SK-N-SH (cell line): ENCODE data around the gene SDE2. TPM values are rescaled to one million over a fixed set of nuclear protein-coding genes. Genes with fewer than 3 reads are reported as not detected.
"Not testable (repeated sequence)": the region's sequence is repeated elsewhere in the genome, so short reads cannot be mapped to it uniquely, and the experiment has no call there.

Experiments used
- CTCF ChIA-PET: fragments of 300-600, 350-600 bp; formaldehyde crosslinking; extraction: SDS; loops from one replicate; lab custom pipeline; 2021; lab: Yijun Ruan, JAX
- POLR2A ChIA-PET: fragments of 350-600 bp; sonication (Branson Sonifier 250); formaldehyde crosslinking; extraction: SDS; loops from one replicate; lab custom pipeline; 2020; ENCODE audit warnings: antibody characterized with exemption, inconsistent platforms; lab: Yijun Ruan, JAX
- DNase-seq: peaks from one replicate; pipeline ENCODE4 v3.0.0; 2012
- H2AFZ ChIP-seq: fragments of 200-600 bp; sonication (generic); 2 replicates; pipeline ENCODE4 v1.8.1; 2016; ENCODE audit warnings: antibody characterized with exemption, mild to moderate bottlenecking, low read depth
- H3F3A ChIP-seq: fragments of 200-600 bp; sonication (generic); replicated peaks from 2 replicates; pipeline ENCODE3; 2016; ENCODE audit warnings: antibody characterized with exemption, mild to moderate bottlenecking; ENCODE audit not compliant: insufficient read depth
- H3K27ac ChIP-seq, 2 experiments: fragments of 200-500 bp in 1 of 2; fragments of 200-600 bp in 1 of 2; sonication (Bioruptor generic) in 1 of 2; sonication (generic), shearing (Covaris generic) in 1 of 2; 2 replicates each; pipeline versions ENCODE4 v1.5.1 to v1.6.1; 2014 to 2016; ENCODE audit warnings: low read depth in 2 of 2, inconsistent platforms in 1 of 2, low read length in 1 of 2, mild to moderate bottlenecking in 1 of 2, mixed read lengths in 1 of 2
- H3K27me3 ChIP-seq: fragments of 200-600 bp; sonication (generic), shearing (Covaris generic); 2 replicates; pipeline ENCODE4 v1.6.1; 2016; ENCODE audit warnings: mixed run types; ENCODE audit not compliant: insufficient read depth
- H3K36me3 ChIP-seq, 2 experiments: fragments of 200-500 bp in 1 of 2; fragments of 200-600 bp in 1 of 2; sonication (Bioruptor generic) in 1 of 2; sonication (generic) in 1 of 2; replicated peaks in 1 of 2; 2 replicates each; pipeline versions ENCODE3 to v1.5.1; 2014 to 2016; ENCODE audit warnings: low read length in 1 of 2, mild to moderate bottlenecking in 1 of 2; ENCODE audit not compliant: insufficient read depth in 2 of 2, control insufficient read depth in 1 of 2
- H3K4me1 ChIP-seq, 2 experiments: fragments of 200-500 bp in 1 of 2; fragments of 200-600 bp in 1 of 2; sonication (Bioruptor generic) in 1 of 2; sonication (generic), shearing (Covaris generic) in 1 of 2; 2 replicates each; pipeline versions ENCODE4 v1.5.1 to v1.6.1; 2014 to 2016; ENCODE audit warnings: low read depth in 1 of 2, low read length in 1 of 2, mixed run types in 1 of 2; ENCODE audit not compliant: insufficient read depth in 2 of 2, control insufficient read depth in 1 of 2
- H3K4me2 ChIP-seq: fragments of 200-600 bp; sonication (generic), shearing (Covaris generic); 2 replicates; pipeline ENCODE4 v1.6.1; 2017; ENCODE audit warnings: mixed run types
- H3K4me3 ChIP-seq, 2 experiments: fragments of 200-500 bp in 1 of 2; fragments of 200-600 bp in 1 of 2; sonication (Bioruptor generic) in 1 of 2; sonication (generic), shearing (Covaris generic) in 1 of 2; 2 replicates each; pipeline versions ENCODE4 v1.5.1 to v1.8.1; 2014 to 2016; ENCODE audit warnings: low read depth in 2 of 2, inconsistent platforms in 1 of 2, low read length in 1 of 2, mild to moderate bottlenecking in 1 of 2, mixed read lengths in 1 of 2, moderate library complexity in 1 of 2
- H3K79me2 ChIP-seq: fragments of 200-600 bp; sonication (generic); 2 replicates; pipeline ENCODE4 v1.8.1; 2017; ENCODE audit warnings: mild to moderate bottlenecking; ENCODE audit not compliant: insufficient read depth
- H3K9ac ChIP-seq: fragments of 200-600 bp; sonication (generic); 2 replicates; pipeline ENCODE4 v1.6.1; 2017; ENCODE audit warnings: mixed run types
- H3K9me2 ChIP-seq: fragments of 200-600 bp; sonication (generic); 2 replicates; pipeline ENCODE4 v1.6.1; 2017; ENCODE audit warnings: mixed run types
- H3K9me3 ChIP-seq: fragments of 200-600 bp; sonication (generic); 2 replicates; pipeline ENCODE4 v1.6.1; 2017; ENCODE audit warnings: mixed run types, mild to moderate bottlenecking, moderate library complexity
- H4K20me1 ChIP-seq: fragments of 200-600 bp; sonication (generic); 2 replicates; pipeline ENCODE4 v1.6.1; 2017; ENCODE audit warnings: mild to moderate bottlenecking, mixed run types; ENCODE audit not compliant: insufficient read depth
- ELF1 ChIP-seq: IDR thresholded peaks from 2 replicates; pipeline ENCODE4 v1.4.0; 2012
- EZH2phosphoT487 ChIP-seq: fragments of 200-600 bp; sonication (generic); IDR thresholded peaks from 2 replicates; pipeline ENCODE4 v1.6.1; 2017; ENCODE audit warnings: low read depth, mixed run types, mild to moderate bottlenecking, antibody characterized with exemption, moderate library complexity, borderline replicate concordance
- FOXM1 ChIP-seq: IDR thresholded peaks from 2 replicates; pipeline ENCODE4 v1.4.0; 2012; ENCODE audit warnings: low read depth, mild to moderate bottlenecking
- MEF2A ChIP-seq: IDR thresholded peaks from 2 replicates; pipeline ENCODE4 v1.4.0; 2012; ENCODE audit warnings: low read depth, borderline replicate concordance
- MXI1 ChIP-seq: IDR thresholded peaks from 2 replicates; pipeline ENCODE4 v1.6.1; 2012; ENCODE audit warnings: mild to moderate bottlenecking, low read depth, low read length, improper control_type of control experiment
- RCOR1 ChIP-seq: fragments of 150-350 bp; IDR thresholded peaks from 2 replicates; pipeline ENCODE4 v1.6.1; 2017; ENCODE audit warnings: antibody characterized with exemption, low read length
- SIN3A ChIP-seq: IDR thresholded peaks from 2 replicates; pipeline ENCODE4 v1.6.1; 2012; ENCODE audit warnings: low read depth, mild to moderate bottlenecking, low read length, moderate library complexity, borderline replicate concordance
- TEAD4 ChIP-seq: IDR thresholded peaks from 2 replicates; pipeline ENCODE4 v1.4.0; 2012; ENCODE audit warnings: mild to moderate bottlenecking, borderline replicate concordance; ENCODE audit not compliant: insufficient read depth
- YY1 ChIP-seq: IDR thresholded peaks from 2 replicates; pipeline ENCODE4 v1.4.0; 2012; ENCODE audit warnings: low read depth, mild to moderate bottlenecking
- WGBS: methylation state at CpG from one replicate; pipeline ENCODE4 v1.1.6; 2017; ENCODE audit warnings: low lambda C conversion rate; 5-methylcytosine and 5-hydroxymethylcytosine counted together
- polyA plus RNA-seq, 3 experiments: library from polyadenylated mRNA; depleted of rRNA; stranded (reverse); fragments of >200 nt; gene quantifications; 2 replicates each; pipeline ENCODE4 v1.2.3, GENCODE V29; 2012
- TF ChIP-seq, protein P1 (sequence below): fragments of 200-600 bp; sonication (generic); IDR thresholded peaks from 2 replicates; pipeline ENCODE4 v1.6.1; 2017; ENCODE audit warnings: antibody characterized with exemption, mild to moderate bottlenecking, moderate library complexity
- TF ChIP-seq, protein P2 (sequence below): IDR thresholded peaks from 2 replicates; pipeline ENCODE4 v1.4.0; 2012; ENCODE audit warnings: low read depth

SDE2 gene
- polyA plus RNA-seq, 1 of the 3 experiments (the other 2 are of a cell fraction): 10.1 TPM

DNA sequence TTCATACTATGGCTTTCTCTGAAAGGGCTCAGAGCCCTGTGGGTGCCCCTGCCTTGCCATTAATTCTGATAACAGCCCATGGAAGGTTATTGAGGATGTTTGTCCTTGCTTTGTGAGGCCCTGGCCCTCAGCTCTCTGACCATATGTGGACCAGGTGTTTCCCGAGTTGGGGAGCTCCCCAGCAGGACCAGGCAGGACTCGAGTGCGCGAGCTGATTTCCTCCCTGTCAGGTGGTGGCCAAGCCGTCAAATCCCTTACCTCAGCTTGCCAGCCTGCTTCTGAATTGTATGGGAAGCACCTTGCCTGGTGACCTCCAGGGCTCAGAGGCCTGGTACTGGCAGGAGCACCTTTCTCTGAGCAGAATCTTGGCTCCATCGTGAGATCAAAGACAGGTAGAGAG is 17.9 kb upstream of the SDE2 start:
- H3F3A ChIP-seq: no peaks in the 10 kb centered on the region
- H3K27ac ChIP-seq: no peak overlapping the region
- WGBS: 76% methylated on average over 6 of the region's 6 CpGs
- H3K36me3 ChIP-seq: no peaks in the 10 kb centered on the region
- no peaks in the 10 kb centered on the region for H3K9me3 ChIP-seq
- no peaks in the 10 kb centered on the region for H3K79me2 ChIP-seq
- no peak overlapping the region for H3K4me2 ChIP-seq
- H3K27me3 ChIP-seq: no peaks in the 10 kb centered on the region; the same call in 1 of the 2 replicates
- POLR2A ChIA-PET: no interaction called here
- TF ChIP-seq FOXM1: no peak
- TF ChIP-seq ELF1: no peak
- TF ChIP-seq MEF2A: no peak
- TF ChIP-seq SIN3A: no peak
- TF ChIP-seq TEAD4: no peak
- TF ChIP-seq YY1: no peak
- no peak for TF ChIP-seq EZH2phosphoT487
- no peak for TF ChIP-seq MXI1
- TF ChIP-seq, protein P1, sequence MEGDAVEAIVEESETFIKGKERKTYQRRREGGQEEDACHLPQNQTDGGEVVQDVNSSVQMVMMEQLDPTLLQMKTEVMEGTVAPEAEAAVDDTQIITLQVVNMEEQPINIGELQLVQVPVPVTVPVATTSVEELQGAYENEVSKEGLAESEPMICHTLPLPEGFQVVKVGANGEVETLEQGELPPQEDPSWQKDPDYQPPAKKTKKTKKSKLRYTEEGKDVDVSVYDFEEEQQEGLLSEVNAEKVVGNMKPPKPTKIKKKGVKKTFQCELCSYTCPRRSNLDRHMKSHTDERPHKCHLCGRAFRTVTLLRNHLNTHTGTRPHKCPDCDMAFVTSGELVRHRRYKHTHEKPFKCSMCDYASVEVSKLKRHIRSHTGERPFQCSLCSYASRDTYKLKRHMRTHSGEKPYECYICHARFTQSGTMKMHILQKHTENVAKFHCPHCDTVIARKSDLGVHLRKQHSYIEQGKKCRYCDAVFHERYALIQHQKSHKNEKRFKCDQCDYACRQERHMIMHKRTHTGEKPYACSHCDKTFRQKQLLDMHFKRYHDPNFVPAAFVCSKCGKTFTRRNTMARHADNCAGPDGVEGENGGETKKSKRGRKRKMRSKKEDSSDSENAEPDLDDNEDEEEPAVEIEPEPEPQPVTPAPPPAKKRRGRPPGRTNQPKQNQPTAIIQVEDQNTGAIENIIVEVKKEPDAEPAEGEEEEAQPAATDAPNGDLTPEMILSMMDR: no peak
- CTCF ChIA-PET: interaction anchor here (1.0 kb wide), 1 partner anchor 12 kb away, joined by 3 read pairs; no protein-coding TSS in a partner anchor
- H3K9ac ChIP-seq: no peak overlapping the region
- H3K4me1 ChIP-seq: no peaks in the 10 kb centered on the region
- no peak overlapping the region for H3K4me3 ChIP-seq
- no peaks in the 10 kb centered on the region for H3K9me2 ChIP-seq
- H4K20me1 ChIP-seq: no peaks in the 10 kb centered on the region
- H2AFZ ChIP-seq: no peak overlapping the region
- DNase-seq: no peak

DNA sequence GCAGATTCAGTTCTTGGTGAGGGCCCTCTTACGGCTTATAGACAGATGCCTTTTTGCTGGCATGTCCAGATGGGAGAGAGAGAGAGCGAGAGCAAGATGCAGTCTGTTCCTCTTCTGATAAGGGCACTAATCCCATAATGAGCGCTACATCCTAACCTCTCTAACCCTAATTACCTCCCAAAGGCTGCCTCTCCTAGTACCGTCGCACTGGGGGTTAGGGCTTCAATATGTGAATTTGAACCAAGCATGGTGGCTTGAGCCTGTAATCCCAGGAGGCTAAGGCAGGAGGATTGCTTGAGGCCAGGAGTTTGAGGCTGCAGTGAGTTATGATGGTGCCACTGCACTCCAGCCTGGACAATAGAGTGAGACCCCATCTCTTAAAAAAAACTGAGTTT is 10.5 kb upstream of the SDE2 start:
- 88% methylated on average over 5 of the region's 5 CpGs for WGBS
- no peaks in the 10 kb centered on the region for H3K79me2 ChIP-seq
- ChIA-PET POLR2A (no interaction called here), CTCF (no interaction called here)
- H3K4me2 ChIP-seq: no peak overlapping the region
- H3F3A ChIP-seq: no peaks in the 10 kb centered on the region
- H3K4me1 ChIP-seq: no peaks in the 10 kb centered on the region
- no peaks in the 10 kb centered on the region for H4K20me1 ChIP-seq
- TF ChIP-seq YY1 (no peak), RCOR1 (no peak)
- TF ChIP-seq, protein P2, sequence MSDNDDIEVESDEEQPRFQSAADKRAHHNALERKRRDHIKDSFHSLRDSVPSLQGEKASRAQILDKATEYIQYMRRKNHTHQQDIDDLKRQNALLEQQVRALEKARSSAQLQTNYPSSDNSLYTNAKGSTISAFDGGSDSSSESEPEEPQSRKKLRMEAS: no peak
- H3K4me3 ChIP-seq: no peak overlapping the region
- no peaks in the 10 kb centered on the region for H3K9me3 ChIP-seq
- no peak overlapping the region for H2AFZ ChIP-seq
- H3K36me3 ChIP-seq: no peaks in the 10 kb centered on the region
- no peak for DNase-seq
- H3K27me3 ChIP-seq: no peaks in the 10 kb centered on the region; the same call in 1 of the 2 replicates
- no peaks in the 10 kb centered on the region for H3K9me2 ChIP-seq
- no peak overlapping the region for H3K27ac ChIP-seq
- no peak overlapping the region for H3K9ac ChIP-seq

DNA sequence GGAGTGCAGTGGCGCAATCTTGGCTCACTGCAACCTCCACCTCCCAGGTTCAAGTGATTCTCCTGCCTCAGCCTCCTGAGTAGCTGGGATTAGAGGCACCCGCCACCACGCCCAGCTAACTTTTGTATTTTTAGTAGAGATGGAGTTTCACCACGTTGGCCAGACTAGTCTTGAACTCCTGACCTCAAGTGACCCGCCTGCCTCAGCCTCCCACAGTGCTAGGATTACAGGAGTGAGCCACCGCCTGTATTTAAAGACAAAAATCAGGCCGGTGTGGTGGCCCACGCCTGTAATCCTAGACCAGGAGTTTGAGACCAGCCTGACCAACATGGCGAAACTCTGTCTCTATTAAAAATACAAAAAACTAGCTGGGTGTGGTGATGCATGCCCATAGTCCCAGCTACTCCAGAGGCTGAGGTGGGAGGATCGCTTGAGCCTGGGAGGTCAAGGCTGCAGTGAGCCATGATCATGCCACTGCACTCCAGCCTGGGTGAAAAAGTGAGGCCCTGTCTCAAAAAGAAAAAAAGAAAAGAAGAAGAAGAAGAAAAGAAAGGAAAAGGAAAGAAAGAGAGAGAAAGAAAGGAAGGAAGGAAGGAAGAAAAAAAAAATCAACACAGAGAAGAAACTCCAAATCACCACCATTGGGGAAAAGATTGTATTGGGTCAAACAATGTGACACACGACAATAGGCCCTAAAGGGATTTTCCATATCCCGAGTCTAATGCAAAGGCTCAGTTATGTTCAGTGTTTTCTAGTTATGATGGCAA is 8.2 kb upstream of the SDE2 start:
- H3K36me3 ChIP-seq, H2AFZ ChIP-seq, DNase-seq, H3K4me1 ChIP-seq, H3K4me2 ChIP-seq, H3K9ac ChIP-seq, H3F3A ChIP-seq, POLR2A ChIA-PET, H3K9me2 ChIP-seq, H4K20me1 ChIP-seq, H3K4me3 ChIP-seq, H3K27me3 ChIP-seq, H3K9me3 ChIP-seq, H3K27ac ChIP-seq, H3K79me2 ChIP-seq: not testable (repeated sequence)
- WGBS: 87% methylated on average over 12 of the region's 12 CpGs
- CTCF ChIA-PET: interaction anchor here (1.1 to 3.2 kb wide), 2 partner anchors 20 to 229 kb away, joined by 3 to 13 read pairs; partner anchors contain the start of gene SRP9
